Retinal pigment epithelial cell (primary cell): ENCODE data around the gene PLXNC1.

Experiments used
- DNase-seq: peaks from one replicate; pipeline ENCODE4 v3.0.0-alpha.2; 2010; ENCODE audit warnings: low read depth
- H3K4me3 ChIP-seq: 2 replicates; pipeline ENCODE4 v1.5.1; 2011; ENCODE audit warnings: mild to moderate bottlenecking, low read length, control low read depth, moderate library complexity
- TF ChIP-seq, protein P1 (sequence below): conservative IDR thresholded peaks from 2 replicates; pipeline ENCODE4 v1.5.1; 2011; ENCODE audit warnings: low read depth, low read length, control low read depth, inconsistent platforms

The PLXNC1 gene

DNA sequence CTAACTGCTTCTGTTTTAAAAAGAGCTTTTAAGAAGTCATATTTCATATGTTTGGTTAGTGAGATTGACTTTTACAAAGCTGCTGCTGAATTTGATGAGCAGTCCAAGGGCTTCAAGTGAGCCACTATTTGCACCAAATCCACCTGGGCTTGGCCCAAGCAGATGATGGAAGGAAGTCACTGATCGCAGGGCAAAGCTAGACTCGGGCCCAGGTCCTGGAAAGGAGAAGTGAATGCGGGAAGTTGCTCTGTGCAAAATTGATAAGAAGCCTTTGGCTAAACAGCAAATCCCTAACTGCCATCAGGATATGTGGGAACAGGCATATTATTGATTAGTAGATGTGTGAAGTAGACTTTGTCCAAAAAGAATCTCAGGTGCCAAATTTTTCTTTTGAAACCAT is 30.5 kb downstream of the PLXNC1 start:
- TF ChIP-seq, protein P1, sequence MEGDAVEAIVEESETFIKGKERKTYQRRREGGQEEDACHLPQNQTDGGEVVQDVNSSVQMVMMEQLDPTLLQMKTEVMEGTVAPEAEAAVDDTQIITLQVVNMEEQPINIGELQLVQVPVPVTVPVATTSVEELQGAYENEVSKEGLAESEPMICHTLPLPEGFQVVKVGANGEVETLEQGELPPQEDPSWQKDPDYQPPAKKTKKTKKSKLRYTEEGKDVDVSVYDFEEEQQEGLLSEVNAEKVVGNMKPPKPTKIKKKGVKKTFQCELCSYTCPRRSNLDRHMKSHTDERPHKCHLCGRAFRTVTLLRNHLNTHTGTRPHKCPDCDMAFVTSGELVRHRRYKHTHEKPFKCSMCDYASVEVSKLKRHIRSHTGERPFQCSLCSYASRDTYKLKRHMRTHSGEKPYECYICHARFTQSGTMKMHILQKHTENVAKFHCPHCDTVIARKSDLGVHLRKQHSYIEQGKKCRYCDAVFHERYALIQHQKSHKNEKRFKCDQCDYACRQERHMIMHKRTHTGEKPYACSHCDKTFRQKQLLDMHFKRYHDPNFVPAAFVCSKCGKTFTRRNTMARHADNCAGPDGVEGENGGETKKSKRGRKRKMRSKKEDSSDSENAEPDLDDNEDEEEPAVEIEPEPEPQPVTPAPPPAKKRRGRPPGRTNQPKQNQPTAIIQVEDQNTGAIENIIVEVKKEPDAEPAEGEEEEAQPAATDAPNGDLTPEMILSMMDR: no peak
- DNase-seq: no peak
- H3K4me3 ChIP-seq: no peak overlapping the region

DNA sequence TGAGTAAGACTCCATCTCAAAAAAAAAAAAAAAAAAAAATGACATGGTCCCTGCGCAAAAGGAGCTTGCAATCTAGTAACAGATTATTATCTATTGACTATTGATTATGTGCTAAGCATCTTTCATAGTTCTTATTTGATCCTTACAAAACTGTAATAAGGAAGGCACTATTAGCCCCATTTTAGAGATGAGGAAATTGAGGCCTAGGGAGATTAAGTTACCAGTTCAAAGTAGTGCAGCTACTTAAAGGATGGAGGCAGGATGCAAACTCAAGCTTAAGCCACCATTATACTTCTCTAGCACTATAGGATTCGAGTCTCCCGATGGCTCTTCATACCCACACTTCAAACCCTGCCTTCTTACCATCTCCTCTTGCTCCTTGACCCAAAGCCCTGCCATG is 31.3 kb downstream of the PLXNC1 start:
- H3K4me3 ChIP-seq: no peak overlapping the region
- DNase-seq: no peak
- TF ChIP-seq, protein P1: no peak

DNA sequence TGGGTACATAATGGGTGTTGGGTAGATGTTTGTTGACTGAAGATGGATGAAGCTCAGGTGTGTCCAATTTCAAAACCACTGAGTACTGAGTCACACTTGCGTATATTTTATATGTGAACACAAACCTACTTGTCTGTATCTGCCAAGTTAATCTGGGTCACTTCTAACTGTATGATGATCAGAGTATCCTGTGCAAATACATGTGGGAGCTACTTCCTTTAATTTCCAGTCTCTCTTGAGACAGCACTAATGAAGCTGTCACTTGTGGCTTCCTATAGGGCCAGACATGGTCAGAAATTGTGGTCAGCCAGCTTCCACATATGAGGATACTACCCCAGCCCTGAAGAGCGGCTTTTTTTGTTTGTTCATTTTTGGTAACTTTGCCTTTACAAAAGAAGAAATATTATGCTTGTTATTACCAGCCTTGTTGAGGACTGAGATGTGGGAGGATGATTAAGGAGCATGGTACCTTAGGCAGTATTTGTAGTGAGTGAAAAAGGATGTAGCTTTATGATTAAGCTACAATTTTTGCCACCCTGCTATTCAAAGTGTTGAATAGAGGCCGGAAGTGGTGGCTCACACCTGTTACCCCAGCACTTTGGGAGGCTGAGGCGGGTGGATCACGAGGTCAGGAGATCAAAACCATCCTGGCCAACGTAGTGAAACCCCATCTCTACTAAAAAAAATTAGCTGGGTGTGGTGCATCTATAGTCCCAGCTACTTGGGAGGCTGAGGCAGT is 32.4 kb downstream of the PLXNC1 start:
- TF ChIP-seq, protein P1: no peak
- no peak overlapping the region for H3K4me3 ChIP-seq
- no peak for DNase-seq

DNA sequence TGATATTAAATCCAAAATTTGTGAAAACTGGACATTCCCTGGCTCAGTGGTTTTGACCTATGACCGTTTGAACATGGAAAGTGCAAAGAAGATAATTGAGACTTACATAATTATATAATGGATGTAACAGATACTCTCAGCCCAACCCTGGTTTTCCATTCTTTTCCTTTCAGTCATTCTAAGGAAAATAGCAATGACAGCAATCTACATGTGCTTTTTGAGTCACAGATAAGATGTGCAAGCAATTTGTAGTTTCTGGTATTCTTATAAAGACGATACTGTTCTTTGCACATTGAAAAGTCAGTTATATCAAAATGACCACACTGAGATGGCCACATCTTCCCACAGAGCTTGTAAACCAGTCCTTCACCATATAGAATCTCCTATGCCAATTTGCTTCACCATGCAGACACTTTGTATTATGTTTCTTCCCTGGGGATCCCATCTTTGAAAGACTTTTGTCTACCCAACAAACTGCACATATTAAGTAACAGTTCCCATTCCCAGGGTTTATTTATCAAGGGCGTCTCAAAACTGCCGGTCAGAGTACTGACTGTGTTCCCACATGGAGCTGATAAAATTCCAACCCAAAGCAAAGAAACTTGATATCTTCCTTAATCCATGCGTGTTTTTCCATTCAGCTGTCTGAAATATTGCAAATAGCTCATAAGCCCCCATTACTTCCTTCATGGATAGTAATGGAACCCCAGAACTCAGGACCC is 34.8 kb downstream of the PLXNC1 start:
- TF ChIP-seq, protein P1: no peak
- no peak overlapping the region for H3K4me3 ChIP-seq
- DNase-seq: no peak

DNA sequence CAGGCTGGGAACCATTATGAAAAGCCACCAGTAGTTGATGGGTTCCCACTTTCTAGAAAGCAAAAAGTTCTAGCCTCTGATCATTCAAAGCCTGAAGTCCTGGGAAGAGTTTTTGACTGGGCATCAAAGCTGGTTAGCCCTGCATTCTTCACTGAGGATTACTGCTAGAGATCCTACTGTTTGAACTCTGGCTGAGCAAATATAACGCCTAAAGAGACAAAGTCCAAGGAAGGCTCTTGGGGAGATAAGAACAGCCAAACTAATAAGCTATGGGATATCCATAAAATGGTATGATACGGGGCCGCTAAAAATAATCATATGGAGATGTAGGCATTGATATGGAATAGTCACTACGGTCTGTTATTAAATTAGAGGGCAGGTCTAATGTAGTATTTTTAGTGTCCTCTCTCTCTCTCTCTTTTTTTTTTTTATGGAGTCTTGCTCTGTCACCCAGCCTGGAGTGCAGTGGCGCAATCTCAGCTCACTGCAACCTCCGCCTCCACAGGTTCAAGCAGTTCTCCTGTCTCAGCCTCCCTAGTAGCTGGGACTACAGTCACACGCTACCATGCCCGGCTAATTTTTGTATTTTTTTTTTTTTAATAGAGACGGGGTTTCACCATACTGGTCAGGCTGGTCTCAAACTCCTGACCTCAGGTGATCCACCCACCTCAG is 35.5 kb downstream of the PLXNC1 start:
- H3K4me3 ChIP-seq: no peak overlapping the region
- TF ChIP-seq, protein P1: no peak
- DNase-seq: no peak

DNA sequence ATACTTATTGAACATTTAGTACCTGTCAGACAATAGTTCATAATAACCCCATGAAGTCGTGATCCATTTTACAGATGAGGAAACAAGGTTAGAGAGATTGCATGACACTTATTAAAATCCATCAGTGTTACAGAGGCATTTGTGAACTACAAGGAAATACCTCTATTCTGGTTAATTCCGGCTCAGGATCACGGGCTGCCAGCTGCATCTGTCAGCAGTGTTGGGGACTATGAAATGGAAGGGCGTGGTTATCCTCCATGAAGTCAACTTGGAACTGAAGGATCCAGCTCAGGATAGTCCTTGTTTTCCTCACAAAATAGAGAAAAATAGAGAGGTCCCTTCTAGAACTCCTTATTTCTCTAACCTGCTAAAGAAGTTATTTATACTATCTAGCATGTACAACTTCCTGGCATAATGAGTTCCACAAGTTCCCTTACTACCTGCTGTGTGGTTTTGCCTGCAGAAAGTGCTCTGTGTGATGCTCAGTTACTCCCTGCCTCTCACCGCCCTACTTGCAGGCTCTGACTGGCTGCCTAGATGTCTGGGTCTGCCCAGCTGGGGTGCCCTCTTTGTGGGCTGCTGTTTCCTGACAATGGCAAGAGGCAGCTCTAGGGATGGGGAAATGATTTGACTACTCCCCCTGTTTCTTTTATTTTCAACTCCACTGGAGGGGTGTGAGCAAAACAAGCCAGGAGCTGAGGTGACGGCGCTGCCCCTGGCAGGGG is 36.8 kb downstream of the PLXNC1 start:
- H3K4me3 ChIP-seq: no peak overlapping the region
- TF ChIP-seq, protein P1: no peak
- DNase-seq: no peak
